ENCODE data around the gene KCNQ2.

DNA sequence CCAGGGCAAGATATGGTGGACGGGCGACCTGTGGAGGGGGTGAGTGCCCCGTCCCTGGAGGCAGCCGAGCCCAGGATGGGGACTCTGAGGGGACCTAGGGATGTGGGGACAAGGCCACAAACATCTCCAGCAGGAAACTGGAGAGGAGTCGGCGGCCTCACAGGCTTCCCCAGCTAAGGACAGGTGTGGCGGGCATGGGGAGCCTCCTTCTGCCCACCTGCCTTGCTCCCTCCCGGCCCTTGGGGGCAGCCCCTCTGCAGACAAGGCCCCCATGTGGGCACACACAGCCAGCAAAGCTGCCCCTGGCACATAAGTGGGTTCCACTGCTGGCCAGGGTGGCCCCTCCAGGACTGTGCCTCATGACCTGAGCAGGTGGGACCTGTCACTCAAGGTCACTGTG lies 115.9 kb downstream of the KCNQ2 start:
- TF ChIP-seq, protein P1, sequence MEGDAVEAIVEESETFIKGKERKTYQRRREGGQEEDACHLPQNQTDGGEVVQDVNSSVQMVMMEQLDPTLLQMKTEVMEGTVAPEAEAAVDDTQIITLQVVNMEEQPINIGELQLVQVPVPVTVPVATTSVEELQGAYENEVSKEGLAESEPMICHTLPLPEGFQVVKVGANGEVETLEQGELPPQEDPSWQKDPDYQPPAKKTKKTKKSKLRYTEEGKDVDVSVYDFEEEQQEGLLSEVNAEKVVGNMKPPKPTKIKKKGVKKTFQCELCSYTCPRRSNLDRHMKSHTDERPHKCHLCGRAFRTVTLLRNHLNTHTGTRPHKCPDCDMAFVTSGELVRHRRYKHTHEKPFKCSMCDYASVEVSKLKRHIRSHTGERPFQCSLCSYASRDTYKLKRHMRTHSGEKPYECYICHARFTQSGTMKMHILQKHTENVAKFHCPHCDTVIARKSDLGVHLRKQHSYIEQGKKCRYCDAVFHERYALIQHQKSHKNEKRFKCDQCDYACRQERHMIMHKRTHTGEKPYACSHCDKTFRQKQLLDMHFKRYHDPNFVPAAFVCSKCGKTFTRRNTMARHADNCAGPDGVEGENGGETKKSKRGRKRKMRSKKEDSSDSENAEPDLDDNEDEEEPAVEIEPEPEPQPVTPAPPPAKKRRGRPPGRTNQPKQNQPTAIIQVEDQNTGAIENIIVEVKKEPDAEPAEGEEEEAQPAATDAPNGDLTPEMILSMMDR (IDR thresholded peaks at IDR 0.05; ENCODE audit: insufficient read depth, low read length), result no peak
- TF ChIP-seq POLR2AphosphoS5 (IDR thresholded peaks at IDR 0.05; ENCODE audit: low read depth), result no peak
- TF ChIP-seq SPI1 (IDR thresholded peaks at IDR 0.05; ENCODE audit: borderline replicate concordance, low read depth), result no peak
- TF ChIP-seq, protein P2, sequence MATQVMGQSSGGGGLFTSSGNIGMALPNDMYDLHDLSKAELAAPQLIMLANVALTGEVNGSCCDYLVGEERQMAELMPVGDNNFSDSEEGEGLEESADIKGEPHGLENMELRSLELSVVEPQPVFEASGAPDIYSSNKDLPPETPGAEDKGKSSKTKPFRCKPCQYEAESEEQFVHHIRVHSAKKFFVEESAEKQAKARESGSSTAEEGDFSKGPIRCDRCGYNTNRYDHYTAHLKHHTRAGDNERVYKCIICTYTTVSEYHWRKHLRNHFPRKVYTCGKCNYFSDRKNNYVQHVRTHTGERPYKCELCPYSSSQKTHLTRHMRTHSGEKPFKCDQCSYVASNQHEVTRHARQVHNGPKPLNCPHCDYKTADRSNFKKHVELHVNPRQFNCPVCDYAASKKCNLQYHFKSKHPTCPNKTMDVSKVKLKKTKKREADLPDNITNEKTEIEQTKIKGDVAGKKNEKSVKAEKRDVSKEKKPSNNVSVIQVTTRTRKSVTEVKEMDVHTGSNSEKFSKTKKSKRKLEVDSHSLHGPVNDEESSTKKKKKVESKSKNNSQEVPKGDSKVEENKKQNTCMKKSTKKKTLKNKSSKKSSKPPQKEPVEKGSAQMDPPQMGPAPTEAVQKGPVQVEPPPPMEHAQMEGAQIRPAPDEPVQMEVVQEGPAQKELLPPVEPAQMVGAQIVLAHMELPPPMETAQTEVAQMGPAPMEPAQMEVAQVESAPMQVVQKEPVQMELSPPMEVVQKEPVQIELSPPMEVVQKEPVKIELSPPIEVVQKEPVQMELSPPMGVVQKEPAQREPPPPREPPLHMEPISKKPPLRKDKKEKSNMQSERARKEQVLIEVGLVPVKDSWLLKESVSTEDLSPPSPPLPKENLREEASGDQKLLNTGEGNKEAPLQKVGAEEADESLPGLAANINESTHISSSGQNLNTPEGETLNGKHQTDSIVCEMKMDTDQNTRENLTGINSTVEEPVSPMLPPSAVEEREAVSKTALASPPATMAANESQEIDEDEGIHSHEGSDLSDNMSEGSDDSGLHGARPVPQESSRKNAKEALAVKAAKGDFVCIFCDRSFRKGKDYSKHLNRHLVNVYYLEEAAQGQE (IDR thresholded peaks at IDR 0.05; ENCODE audit: insufficient replicate concordance, low read depth), result no peak
- TF ChIP-seq GABPA (IDR thresholded peaks at IDR 0.05; ENCODE audit: low read depth), result no peak

All from HL-60 (cell line).